Right lobe of liver (tissue), 4 donors: ENCODE measurements around the gene PCYT1B.

ENCODE experiments used
- POLR2A ChIP-seq: fragments of 450-650 bp; IDR thresholded peaks from one replicate; pipeline ENCODE4 v1.6.1; 2017; ENCODE audit warnings: antibody characterized with exemption, mild to moderate bottlenecking
- TF ChIP-seq, protein P1 (sequence below), 4 donors: fragments of 200-600 bp in 3 of 4; fragments of 450-650 bp in 1 of 4; IDR thresholded peaks; one replicate each; pipeline versions ENCODE4 v1.5.1 to v1.8.0; 2016 to 2022; ENCODE audit warnings: antibody characterized with exemption in 4 of 4, mild to moderate bottlenecking in 2 of 4
- donor health status: DM: no; HTN: no; CAD: no.
- donor health status: DM: no; HTN: no; CAD: no.
- donor health status: DM: no; HTN: yes; CAD: no.

DNA sequence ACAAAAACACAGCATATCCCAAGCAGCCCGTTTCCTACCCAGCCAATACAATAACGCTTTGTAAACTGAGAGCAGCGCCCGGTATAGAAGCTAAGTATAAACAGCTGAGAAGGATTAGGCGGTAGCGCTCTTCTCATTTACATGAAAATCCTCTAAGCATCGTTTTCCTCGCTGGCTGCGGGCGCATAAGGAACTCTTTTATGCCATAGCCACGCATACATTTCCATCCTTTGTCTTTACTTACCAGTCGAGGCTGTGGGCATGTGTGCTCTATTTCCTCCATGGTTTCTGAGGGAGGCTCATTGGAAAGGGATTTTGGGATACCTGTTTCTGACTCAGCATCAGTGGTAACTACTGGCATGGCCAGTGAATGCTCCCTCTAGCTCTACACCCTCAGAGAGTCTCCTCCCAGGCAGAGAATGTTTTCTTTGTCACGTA is 383 bp downstream of the PCYT1B start:
- TF ChIP-seq, protein P1, sequence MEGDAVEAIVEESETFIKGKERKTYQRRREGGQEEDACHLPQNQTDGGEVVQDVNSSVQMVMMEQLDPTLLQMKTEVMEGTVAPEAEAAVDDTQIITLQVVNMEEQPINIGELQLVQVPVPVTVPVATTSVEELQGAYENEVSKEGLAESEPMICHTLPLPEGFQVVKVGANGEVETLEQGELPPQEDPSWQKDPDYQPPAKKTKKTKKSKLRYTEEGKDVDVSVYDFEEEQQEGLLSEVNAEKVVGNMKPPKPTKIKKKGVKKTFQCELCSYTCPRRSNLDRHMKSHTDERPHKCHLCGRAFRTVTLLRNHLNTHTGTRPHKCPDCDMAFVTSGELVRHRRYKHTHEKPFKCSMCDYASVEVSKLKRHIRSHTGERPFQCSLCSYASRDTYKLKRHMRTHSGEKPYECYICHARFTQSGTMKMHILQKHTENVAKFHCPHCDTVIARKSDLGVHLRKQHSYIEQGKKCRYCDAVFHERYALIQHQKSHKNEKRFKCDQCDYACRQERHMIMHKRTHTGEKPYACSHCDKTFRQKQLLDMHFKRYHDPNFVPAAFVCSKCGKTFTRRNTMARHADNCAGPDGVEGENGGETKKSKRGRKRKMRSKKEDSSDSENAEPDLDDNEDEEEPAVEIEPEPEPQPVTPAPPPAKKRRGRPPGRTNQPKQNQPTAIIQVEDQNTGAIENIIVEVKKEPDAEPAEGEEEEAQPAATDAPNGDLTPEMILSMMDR (IDR thresholded peaks at IDR 0.05) = no peak
- TF ChIP-seq POLR2A = no peak
